ENCODE results near the gene SSH2.
"Not testable (repeated sequence)": the region's sequence is repeated elsewhere in the genome, so short reads cannot be mapped to it uniquely, and the experiment has no call there.

The SSH2 gene

GRCh38 chr17:29802246-29802645 lies 127.8 kb downstream of the SSH2 start:
- in situ Hi-C loops (cut with MboI; ENCODE audit: low pct_unique_long_range_greater_than_20kb, low sequenced_read_pairs): loop anchor here (25.0 kb wide), 1 partner anchor 285 kb away; no protein-coding TSS in a partner anchor
- DNase-seq: no peak

GRCh38 chr17:29800457-29800856 lies 129.6 kb downstream of the SSH2 start:
- in situ Hi-C loops (cut with MboI; ENCODE audit: low pct_unique_long_range_greater_than_20kb, low sequenced_read_pairs): loop anchor here (25.0 kb wide), 1 partner anchor 287 kb away; no protein-coding TSS in a partner anchor
- no peak for DNase-seq

DNA sequence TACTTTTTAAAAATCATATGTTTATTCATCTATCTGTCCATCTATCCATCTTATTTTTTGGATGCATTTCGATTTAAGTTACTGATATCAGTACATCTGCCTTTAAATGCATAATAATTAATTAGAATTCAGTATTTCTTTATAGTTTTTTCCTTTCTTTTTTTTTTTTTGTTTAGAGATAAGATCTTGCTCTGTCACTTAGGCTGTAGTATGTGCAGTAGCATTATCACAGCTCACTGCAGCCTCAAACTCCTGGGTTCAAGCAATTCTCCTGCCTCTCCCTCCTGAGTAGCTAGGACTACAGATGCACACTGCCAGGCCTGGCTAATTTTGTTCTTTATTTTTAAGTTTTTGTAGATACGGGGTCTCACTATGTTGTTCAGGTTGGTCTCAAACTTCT lies 133.4 kb downstream of the SSH2 start:
- in situ Hi-C loops (cut with MboI; ENCODE audit: low pct_unique_long_range_greater_than_20kb, low sequenced_read_pairs): no loop called here
- no peak for DNase-seq

DNA sequence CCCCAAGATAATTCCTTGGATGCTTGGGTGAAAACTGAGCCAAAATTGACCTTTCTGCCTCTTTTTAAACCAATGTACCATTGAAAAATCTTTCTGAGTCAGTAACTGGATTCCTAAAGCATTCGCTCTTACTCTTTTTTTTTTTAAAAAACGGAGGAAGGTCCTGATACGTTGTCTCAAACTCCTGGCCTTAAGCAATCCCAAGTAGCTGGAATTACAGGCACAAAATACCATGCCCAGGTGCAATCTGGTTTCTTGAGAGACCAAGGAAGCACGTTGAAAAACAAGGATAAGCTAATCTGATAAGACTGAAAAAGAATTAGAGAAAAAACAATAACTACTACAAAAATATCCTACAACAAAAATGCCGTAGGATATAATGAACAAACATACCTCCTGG lies 136.5 kb downstream of the SSH2 start:
- DNase-seq: no peak
- in situ Hi-C loops (cut with MboI; ENCODE audit: low pct_unique_long_range_greater_than_20kb, low sequenced_read_pairs): no loop called here

DNA sequence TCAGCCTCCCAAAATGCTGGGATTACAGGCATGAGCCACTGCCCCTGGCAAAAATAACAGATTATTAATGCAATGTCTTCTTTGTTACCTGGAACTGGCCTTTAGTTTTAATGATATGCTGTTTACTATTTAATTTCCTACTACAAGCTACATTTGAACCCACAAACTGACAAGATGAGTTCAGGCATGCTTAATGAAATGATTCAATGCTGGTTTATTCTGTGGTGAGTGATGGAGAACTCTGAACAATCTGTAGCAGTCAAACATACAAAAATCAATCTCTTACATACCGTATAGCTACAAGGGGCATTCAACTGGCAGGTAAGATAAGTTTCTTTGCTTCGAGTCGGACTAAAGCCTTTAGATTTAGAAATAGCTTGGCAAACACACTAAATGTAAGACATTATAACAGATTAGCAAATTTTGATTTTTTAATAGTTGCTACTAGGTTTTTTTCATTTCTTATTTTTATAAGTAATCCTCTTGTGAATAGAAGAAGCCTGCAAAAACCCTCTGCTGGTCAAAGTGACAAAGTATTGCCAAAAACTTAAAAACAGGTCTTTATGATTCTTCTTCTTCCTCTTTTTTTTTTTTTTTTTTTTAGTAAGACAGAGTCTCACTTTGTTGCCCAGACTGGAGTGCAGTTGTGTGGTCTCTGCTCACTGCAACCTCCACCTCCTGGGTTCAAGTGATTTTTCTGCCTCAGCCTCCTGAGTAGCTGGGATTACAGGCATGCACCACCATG lies 138.5 kb downstream of the SSH2 start:
- in situ Hi-C loops (cut with MboI; ENCODE audit: low pct_unique_long_range_greater_than_20kb, low sequenced_read_pairs): no loop called here
- peak; percentile 72 for DNase-seq

DNA sequence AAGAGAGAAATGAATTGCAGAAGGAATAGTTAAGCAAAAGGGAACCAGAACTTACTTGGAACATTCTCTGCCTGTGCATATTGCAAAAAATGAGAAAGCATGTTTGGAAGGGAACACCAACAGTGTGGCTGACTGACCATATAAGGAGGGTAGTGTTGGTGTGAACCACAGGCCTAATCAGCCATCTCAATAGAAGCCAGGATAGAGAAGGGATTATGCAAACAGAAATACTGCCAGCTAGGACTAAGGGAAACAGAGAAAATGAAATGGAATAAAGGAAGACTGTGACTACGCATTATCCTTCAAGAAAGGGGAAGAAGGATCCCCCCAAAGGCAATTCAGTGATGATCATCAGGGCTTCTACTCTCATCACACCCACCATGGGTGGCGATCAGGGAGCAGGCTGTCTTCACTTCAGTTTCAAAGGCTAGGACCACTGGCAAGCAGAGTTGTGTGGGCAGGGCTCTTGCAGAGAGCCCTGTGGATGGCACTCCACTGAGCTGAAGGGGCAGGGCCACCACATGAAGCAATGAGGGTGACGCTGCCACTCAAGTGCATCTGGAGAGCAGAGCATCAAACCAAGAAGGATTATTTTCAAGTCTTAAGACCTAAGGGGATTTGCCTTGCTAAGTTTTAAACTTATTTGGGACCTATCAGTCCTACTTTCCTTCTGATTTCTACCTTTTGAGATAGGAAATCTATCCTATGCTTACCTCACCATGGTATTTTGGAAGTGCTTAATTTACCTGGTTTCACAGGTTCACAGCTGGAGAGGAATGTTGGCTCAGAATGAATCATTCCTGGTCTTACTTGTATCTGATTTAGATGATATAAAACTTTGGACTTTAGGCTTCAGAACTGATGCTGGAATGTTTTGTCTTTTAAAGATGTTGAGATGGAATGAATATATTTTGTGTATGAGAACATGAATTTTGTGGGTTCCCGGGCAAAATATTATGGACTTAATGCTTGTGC lies 140.5 kb downstream of the SSH2 start:
- no peak for DNase-seq
- in situ Hi-C loops (cut with MboI; ENCODE audit: low pct_unique_long_range_greater_than_20kb, low sequenced_read_pairs): no loop called here

DNA sequence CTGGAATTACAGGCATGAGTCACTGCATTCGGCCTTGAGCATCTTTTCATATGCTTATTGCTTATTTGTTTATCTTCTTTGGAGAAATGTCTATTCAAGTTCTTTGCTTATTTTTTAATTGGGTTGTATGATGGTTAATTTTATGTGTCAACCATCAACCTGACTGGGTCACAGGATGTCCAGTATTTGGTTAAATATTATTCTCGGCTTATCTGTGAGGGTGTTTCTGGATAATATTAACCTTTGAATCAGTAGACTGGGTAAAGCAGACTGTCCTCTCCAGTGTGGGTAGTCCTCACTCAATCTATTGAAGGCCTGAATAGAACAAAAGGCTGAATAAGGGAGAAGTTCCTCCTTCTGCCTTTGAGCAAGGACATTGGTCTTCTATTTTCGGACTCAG lies 142.0 kb downstream of the SSH2 start:
- in situ Hi-C loops (cut with MboI; ENCODE audit: low pct_unique_long_range_greater_than_20kb, low sequenced_read_pairs): no loop called here
- DNase-seq: no peak

DNA sequence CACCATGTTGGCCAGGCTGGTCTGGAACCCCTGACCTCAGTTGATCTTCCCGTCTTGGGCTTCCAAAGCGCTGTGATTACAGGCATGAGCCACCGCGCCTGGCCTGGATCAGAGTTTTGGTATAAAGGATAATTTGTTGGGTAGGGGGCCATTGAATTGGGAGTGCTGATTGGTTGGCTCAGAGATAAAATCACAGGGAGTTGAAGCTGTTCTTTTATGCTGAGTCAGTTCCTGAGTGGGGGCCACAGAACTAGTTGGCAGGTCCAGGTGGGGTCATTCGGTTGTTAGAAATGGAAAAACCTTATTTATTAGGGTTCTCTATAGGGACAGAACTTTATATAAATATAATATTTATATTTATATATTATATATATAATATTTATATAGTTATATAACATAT lies 147.1 kb downstream of the SSH2 start:
- in situ Hi-C loops (cut with MboI; ENCODE audit: low pct_unique_long_range_greater_than_20kb, low sequenced_read_pairs): no loop called here
- no peak for DNase-seq

DNA sequence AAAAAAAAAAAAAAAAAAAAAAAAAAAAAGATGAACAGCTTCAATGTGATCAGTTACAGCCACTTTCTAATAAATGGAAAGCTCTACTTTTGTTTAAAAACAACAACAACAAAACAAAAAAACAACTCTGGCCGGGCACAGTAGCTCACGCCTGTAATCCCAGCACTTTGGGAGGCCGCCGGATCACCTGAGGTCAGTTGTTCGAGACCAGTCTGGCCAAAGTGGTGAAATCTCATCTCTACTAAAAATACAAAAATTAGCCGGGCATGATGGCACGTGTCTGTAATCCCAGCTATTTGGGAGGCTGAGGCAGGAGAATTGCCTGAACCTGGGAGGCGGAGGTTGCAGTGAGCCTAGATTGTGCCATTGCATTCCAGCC lies 150.2 kb downstream of the SSH2 start:
- DNase-seq; in situ Hi-C loops (cut with MboI; ENCODE audit: low pct_unique_long_range_greater_than_20kb, low sequenced_read_pairs): not testable (repeated sequence)

GRCh38 chr17:29778956-29779811 lies 150.8 kb downstream of the SSH2 start:
- in situ Hi-C loops (cut with MboI; ENCODE audit: low pct_unique_long_range_greater_than_20kb, low sequenced_read_pairs): no loop called here
- DNase-seq: peak; percentile 89

- no peak for DNase-seq
- in situ Hi-C loops (cut with MboI; ENCODE audit: low pct_unique_long_range_greater_than_20kb, low sequenced_read_pairs): no loop called here
Measured at GRCh38 chr17:29777663-29778062, 152.4 kb downstream of the SSH2 start.

GRCh38 chr17:29776026-29776425 lies 154.0 kb downstream of the SSH2 start:
- in situ Hi-C loops (cut with MboI; ENCODE audit: low pct_unique_long_range_greater_than_20kb, low sequenced_read_pairs): no loop called here

GRCh38 chr17:29772981-29773380 lies 157.0 kb downstream of the SSH2 start:
- in situ Hi-C loops (cut with MboI; ENCODE audit: low pct_unique_long_range_greater_than_20kb, low sequenced_read_pairs): no loop called here
- no peak for DNase-seq

More at GRCh38 chr17:29776026-29776425, 154.0 kb downstream of the SSH2 start:
- no peak for DNase-seq

- in situ Hi-C loops (cut with MboI; ENCODE audit: low pct_unique_long_range_greater_than_20kb, low sequenced_read_pairs): no loop called here
- no peak for DNase-seq
Measured at GRCh38 chr17:29771546-29771945, 158.5 kb downstream of the SSH2 start.

DNA sequence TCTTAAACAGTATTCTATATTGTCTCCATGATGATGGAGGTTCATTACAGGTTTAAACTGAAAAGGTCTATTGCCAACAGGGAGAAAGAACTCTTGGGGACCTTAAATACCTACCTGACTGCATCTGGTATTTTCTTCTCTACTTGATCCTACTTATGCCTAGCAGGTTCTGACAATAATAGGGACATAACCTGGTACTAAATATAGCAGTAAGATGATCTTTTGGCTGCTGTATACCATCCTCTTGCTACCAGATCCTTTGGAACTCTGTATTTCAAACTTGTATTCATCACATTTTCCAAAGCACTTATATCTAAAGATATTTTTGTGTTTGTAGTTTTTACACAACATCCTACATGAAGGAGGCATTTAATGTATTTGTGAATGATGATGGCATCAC lies 160.8 kb downstream of the SSH2 start:
- in situ Hi-C loops (cut with MboI; ENCODE audit: low pct_unique_long_range_greater_than_20kb, low sequenced_read_pairs): no loop called here

GRCh38 chr17:29766796-29767327 lies 163.2 kb downstream of the SSH2 start:
- in situ Hi-C loops (cut with MboI; ENCODE audit: low pct_unique_long_range_greater_than_20kb, low sequenced_read_pairs): no loop called here
- DNase-seq: no peak

More for the DNA sequence above, 160.8 kb downstream of the SSH2 start:
- no peak for DNase-seq

- DNase-seq: no peak
- in situ Hi-C loops (cut with MboI; ENCODE audit: low pct_unique_long_range_greater_than_20kb, low sequenced_read_pairs): no loop called here
Measured at GRCh38 chr17:29764748-29765147, 165.3 kb downstream of the SSH2 start.

GRCh38 chr17:29764217-29764616 lies 165.8 kb downstream of the SSH2 start:
- in situ Hi-C loops (cut with MboI; ENCODE audit: low pct_unique_long_range_greater_than_20kb, low sequenced_read_pairs): no loop called here
- DNase-seq: no peak

- in situ Hi-C loops (cut with MboI; ENCODE audit: low pct_unique_long_range_greater_than_20kb, low sequenced_read_pairs): no loop called here
- no peak for DNase-seq
Measured at GRCh38 chr17:29763273-29763672, 166.8 kb downstream of the SSH2 start.

Measured in KBM-7 (cell line).